Brain microvascular endothelial cell (primary cell): ENCODE results near the gene VPS33A.
A peak's percentile ranks its signal among the peaks of the same experiment; 100 is the strongest.
"Not testable (repeated sequence)": the region's sequence is repeated elsewhere in the genome, so short reads cannot be mapped to it uniquely, and the experiment has no call there.

Experiments
- DNase-seq: peaks from one replicate; pipeline ENCODE4 v3.0.0-alpha.2; 2020
- H3K27ac ChIP-seq: fragments of 250-450 bp; sonication (Bioruptor Pico); 2 replicates; pipeline ENCODE4 v1.5.1; 2020; ENCODE audit warnings: mild to moderate bottlenecking, moderate library complexity
- H3K27me3 ChIP-seq: fragments of 250-450 bp; sonication (Bioruptor Pico); replicated peaks from 2 replicates; pipeline ENCODE4 v1.5.1; 2020; ENCODE audit warnings: mild to moderate bottlenecking
- H3K36me3 ChIP-seq: fragments of 250-450 bp; sonication (Bioruptor Pico); replicated peaks from 2 replicates; pipeline ENCODE4 v1.5.1; 2020; ENCODE audit warnings: mild to moderate bottlenecking
- H3K4me3 ChIP-seq: 2 replicates; pipeline ENCODE4 v1.5.1; 2011; ENCODE audit warnings: low read depth, mild to moderate bottlenecking, control low read depth, low read length, moderate library complexity
- in situ Hi-C: cut with HindIII; loops from 2 replicates; pipeline ENCODE4 v1.10.0; 2017; ENCODE audit warnings: low sequenced_read_pairs, low pct_ligation_motif_present
- TF ChIP-seq, protein P1 (sequence below): IDR thresholded peaks from 2 replicates; pipeline ENCODE4 v1.5.1; 2011; ENCODE audit warnings: low read depth, mild to moderate bottlenecking, moderate library complexity, low read length, control low read depth, inconsistent platforms; ENCODE audit errors: missing control alignments

The VPS33A gene

DNA sequence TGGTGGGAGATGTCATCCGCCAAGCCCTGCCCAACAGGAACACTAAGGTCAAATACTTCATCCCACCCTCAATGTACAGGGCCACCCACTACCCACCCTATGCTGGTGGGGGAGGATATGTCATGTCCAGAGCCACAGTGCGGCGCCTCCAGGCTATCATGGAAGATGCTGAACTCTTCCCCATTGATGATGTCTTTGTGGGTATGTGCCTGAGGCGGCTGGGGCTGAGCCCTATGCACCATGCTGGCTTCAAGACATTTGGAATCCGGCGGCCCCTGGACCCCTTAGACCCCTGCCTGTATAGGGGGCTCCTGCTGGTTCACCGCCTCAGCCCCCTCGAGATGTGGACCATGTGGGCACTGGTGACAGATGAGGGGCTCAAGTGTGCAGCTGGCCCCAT is 59.3 kb downstream of the VPS33A start:
- Histone ChIP-seq H3K36me3 (peaks cover 25% of the 10 kb centered on the region), H3K27me3 (peaks cover 16% of the 10 kb centered on the region), H3K4me3 (no peak overlapping the region), H3K27ac (no peak overlapping the region)
- no peak for DNase-seq
- in situ Hi-C loops, result no loop called here
- TF ChIP-seq, protein P1, sequence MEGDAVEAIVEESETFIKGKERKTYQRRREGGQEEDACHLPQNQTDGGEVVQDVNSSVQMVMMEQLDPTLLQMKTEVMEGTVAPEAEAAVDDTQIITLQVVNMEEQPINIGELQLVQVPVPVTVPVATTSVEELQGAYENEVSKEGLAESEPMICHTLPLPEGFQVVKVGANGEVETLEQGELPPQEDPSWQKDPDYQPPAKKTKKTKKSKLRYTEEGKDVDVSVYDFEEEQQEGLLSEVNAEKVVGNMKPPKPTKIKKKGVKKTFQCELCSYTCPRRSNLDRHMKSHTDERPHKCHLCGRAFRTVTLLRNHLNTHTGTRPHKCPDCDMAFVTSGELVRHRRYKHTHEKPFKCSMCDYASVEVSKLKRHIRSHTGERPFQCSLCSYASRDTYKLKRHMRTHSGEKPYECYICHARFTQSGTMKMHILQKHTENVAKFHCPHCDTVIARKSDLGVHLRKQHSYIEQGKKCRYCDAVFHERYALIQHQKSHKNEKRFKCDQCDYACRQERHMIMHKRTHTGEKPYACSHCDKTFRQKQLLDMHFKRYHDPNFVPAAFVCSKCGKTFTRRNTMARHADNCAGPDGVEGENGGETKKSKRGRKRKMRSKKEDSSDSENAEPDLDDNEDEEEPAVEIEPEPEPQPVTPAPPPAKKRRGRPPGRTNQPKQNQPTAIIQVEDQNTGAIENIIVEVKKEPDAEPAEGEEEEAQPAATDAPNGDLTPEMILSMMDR, result no peak

DNA sequence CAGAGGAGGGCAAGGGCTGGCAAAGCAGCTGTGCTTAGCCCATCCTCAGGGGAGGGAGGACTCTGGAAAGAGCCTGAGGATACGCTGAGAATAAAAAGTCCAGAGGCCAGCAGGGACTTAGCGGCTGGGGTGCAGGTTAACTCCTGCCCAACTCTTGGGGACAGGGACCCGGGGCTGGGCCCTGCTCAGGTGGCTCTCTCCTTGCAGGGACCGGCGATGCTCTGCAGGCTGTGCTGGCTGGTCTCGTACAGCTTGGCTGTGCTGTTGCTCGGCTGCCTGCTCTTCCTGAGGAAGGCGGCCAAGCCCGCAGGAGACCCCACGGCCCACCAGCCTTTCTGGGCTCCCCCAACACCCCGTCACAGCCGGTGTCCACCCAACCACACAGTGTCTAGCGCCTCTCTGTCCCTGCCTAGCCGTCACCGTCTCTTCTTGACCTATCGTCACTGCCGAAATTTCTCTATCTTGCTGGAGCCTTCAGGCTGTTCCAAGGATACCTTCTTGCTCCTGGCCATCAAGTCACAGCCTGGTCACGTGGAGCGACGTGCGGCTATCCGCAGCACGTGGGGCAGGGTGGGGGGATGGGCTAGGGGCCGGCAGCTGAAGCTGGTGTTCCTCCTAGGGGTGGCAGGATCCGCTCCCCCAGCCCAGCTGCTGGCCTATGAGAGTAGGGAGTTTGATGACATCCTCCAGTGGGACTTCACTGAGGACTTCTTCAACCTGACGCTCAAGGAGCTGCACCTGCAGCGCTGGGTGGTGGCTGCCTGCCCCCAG is 60.0 kb downstream of the VPS33A start:
- TF ChIP-seq, protein P1, result no peak
- no peak overlapping the region for H3K27ac ChIP-seq
- no peak overlapping the region for H3K4me3 ChIP-seq
- peaks cover 16% of the 10 kb centered on the region for H3K27me3 ChIP-seq
- H3K36me3 ChIP-seq, result peaks cover 20% of the 10 kb centered on the region
- DNase-seq, result no peak
- in situ Hi-C loops, result no loop called here

DNA sequence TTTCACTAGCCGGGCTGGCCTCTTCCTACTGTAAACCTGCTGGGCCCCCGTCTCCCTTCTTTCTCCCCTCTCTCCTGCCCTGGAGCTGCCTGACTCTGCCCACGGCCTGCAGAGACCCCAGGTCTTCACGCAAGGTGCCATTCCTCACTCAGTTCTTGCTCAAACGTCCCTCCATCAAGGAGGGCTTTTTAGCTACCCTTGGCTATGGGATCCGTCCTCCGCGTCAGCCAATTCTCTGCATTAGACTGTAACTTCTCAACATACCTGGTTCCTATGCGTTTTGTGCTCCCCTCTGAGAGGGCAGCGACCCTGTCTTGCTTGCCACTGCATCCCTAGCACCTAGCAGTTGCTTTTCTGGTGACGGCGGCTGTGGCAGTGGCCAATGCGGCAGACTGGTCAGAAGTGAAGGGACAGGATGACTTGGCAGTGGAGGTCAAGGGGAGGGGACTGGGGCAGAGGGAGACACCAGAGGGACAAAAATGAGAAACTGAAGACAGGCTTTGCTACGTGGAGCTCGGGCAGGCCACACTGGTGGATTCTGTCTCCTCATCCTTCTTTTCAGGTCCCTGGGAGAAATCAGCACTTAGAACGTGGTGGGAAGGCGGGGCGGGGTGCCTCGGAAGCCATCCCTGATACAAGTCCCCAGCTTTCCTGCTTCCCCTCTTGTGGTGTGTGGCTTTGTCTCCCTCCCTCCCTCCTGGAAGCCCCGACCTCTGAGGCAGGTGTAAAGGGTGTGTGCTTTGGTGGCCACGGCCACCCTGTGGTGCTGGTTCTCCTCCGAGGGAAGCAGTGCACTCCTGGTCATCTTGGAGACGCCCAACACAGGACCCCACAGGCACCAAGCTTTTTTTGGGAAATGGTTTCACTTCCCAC is 61.0 kb downstream of the VPS33A start:
- H3K27ac ChIP-seq, result no peak overlapping the region
- peaks cover 16% of the 10 kb centered on the region for H3K27me3 ChIP-seq
- in situ Hi-C loops, result no loop called here
- TF ChIP-seq, protein P1, result no peak
- DNase-seq, result no peak
- H3K4me3 ChIP-seq, result no peak overlapping the region
- peaks cover 17% of the 10 kb centered on the region for H3K36me3 ChIP-seq

DNA sequence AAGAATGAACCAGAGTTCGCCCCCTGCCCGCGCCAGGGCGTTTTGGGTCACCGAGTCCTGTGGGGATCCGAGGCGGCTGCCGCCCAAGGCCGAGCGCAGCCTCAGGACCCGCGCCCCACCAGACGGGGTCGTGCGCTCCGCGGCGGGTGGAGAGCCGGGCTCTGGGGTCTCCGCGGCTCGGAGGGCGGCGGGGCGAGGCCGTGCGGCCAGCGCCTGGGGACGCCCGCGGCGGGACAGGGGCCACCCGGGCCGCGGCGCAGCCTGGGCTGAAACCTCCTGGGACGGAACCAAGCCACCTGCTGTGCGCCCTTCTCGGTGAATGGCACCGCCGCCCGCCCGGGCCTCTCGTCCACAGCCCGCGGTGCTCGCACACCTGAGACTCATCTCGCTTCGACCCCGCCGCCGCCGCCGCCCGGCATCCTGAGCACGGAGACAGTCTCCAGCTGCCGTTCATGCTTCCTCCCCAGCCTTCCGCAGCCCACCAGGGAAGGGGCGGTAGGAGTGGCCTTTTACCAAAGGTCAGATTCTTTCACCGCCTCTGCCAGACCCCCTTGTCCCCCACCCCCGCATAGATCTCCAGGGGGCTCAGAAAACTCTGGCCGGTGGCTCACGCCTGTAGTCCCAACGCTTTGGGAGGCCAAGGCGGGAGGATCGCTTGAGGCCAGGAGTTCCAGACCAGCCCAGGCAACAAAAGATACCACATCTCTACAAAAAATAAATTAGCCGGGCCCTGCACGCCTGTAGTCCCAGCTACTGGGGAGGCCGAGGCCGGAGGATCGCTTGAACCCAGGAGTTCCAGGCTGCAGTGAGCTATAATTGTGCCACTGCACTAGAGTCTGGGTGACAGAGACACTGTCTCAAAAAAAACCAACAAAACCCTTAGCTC is 61.9 kb downstream of the VPS33A start:
- no peak for DNase-seq
- H3K27ac ChIP-seq, result no peak overlapping the region
- H3K27me3 ChIP-seq, result peaks cover 16% of the 10 kb centered on the region
- in situ Hi-C loops, result no loop called here
- H3K4me3 ChIP-seq, result peak overlapping the region; percentile 35
- H3K36me3 ChIP-seq, result peaks cover 14% of the 10 kb centered on the region
- TF ChIP-seq, protein P1, result no peak

DNA sequence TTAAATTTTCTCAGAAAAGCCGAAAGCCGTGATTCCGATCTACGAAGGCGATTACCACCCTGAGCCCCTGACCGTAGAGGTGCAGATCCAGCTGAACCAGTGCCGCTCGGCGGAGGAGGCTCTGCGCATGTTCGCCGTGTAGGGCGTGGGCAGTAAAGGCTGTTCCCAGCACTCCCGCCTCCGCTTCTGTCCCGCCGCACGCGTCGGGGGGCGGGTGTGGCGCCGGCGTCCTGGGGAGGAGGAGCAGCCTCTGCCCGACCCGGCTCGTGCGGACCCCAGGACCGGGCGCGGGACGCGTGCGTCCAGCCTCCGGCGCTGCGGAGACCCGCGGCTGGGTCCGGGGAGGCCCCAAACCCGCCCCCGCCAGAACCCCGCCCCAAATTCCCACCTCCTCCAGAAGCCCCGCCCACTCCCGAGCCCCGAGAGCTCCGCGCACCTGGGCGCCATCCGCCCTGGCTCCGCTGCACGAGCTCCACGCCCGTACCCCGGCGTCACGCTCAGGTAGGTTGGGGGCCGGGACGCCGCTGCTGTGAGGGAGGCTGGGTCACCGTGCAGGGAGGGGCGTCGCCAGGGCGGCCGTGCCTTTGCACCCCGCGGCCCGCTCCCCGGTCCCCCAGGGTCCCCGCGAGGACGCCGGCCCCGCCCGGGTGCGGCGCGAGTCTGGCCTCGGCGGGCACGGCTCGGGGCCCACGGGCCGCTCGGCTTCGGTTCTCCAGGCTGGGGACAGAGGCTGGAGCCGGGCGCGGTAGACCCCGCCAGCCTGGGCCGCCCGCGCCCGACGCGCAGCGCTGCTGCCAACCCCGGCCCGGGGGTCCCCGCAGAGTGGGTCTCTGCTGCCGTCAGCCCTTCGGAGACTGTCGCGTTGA is 62.8 kb downstream of the VPS33A start, which contains the start of gene B3GNT4:
Gene B3GNT4 (plus strand): TSS at position 409 of the 866 bp plus-strand sequence. CDS start 910 bp downstream, outside the sequence.
- Histone ChIP-seq H3K4me3 (peak within 1 kb of the TSS; percentile 53), H3K36me3 (peaks cover 14% of the 10 kb centered on the region), H3K27ac (no peak within 1 kb of the TSS), H3K27me3 (peaks cover 16% of the 10 kb centered on the region)
- TF ChIP-seq, protein P1, result no peak
- in situ Hi-C loops, result no loop called here
- peak; percentile 24 for DNase-seq

DNA sequence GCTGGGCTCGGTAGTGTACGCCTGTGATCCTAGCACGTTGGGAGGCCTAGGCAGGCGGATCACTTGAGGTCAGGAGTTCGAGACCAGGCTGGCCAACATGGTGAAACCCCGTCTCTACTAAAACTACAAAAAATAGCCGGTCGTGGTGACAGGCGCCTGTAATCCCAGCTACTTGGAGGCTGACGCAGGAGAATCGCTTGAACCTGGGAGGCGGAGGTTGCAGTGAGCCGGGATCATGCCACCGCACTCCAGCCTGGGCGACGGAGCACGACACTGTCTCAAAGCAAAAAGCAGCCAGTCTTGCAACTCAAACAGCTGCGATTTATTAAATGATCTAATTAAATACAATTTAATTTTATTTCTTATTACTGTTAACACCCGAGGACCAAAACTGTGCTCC is 63.5 kb downstream of the VPS33A start:
- in situ Hi-C loops, H3K27ac ChIP-seq, H3K36me3 ChIP-seq, DNase-seq: not testable (repeated sequence)
- peaks cover 16% of the 10 kb centered on the region for H3K27me3 ChIP-seq
- H3K4me3 ChIP-seq, result peak overlapping the region; percentile 53
